Head of caudate nucleus (tissue), 42 donors: ENCODE measurements around the gene ATAD3A.

ENCODE experiments used
- DNase-seq, 42 donors: peaks; one replicate each; pipeline versions ENCODE4 v3.0.0 to v3.0.0-alpha.2; 2020 to 2021; ENCODE audit warnings: mixed read lengths in 7 of 42
- intact Hi-C: fragments of 100-400 bp; cut with DNase I; formaldehyde crosslinking; loops from one replicate; pipeline ENCODE4 v1.15.0; 2022

ATAD3A gene

DNA sequence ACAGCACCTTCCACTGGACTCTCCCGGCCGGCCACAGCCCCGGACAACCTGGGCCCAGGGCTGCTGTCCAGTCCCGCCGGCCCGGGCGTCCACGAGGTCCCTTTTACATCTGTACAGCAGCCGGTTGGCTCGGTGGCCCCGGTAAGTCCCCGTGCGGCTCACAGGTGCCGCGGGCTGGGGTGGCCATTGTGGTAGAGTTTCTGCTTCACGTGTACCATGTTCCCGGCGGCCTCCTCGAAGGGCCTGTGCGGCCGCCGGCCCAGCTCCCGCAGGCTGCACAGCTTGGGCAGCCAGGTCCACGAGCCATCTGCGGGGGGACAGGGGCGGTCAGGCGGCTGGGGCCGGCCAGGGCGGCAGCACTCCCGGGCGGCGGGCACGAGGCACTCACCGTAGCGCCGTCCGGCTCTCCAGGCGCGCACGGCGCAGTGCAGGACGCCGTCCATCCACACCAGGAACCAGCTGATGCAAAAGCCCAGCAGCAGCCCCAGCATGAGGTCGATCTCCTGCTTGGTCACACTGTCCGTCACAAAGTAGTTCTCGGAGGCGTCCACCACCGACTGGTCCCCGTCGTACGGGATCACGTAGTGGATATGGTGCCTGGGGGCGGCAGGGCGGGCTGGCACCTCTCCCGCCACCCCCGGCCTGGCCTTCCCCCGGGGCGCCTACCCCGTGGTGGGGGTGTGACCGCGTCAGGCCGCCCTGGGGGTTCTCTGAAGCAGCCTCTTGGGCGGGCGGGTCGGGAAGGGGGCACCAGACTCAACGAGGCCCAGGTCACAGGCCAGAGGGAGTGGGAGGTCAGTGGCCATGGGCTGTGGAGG lies 23.4 kb downstream of the ATAD3A start:
- DNase-seq, result no peak
- intact Hi-C loops, result no loop called here

DNA sequence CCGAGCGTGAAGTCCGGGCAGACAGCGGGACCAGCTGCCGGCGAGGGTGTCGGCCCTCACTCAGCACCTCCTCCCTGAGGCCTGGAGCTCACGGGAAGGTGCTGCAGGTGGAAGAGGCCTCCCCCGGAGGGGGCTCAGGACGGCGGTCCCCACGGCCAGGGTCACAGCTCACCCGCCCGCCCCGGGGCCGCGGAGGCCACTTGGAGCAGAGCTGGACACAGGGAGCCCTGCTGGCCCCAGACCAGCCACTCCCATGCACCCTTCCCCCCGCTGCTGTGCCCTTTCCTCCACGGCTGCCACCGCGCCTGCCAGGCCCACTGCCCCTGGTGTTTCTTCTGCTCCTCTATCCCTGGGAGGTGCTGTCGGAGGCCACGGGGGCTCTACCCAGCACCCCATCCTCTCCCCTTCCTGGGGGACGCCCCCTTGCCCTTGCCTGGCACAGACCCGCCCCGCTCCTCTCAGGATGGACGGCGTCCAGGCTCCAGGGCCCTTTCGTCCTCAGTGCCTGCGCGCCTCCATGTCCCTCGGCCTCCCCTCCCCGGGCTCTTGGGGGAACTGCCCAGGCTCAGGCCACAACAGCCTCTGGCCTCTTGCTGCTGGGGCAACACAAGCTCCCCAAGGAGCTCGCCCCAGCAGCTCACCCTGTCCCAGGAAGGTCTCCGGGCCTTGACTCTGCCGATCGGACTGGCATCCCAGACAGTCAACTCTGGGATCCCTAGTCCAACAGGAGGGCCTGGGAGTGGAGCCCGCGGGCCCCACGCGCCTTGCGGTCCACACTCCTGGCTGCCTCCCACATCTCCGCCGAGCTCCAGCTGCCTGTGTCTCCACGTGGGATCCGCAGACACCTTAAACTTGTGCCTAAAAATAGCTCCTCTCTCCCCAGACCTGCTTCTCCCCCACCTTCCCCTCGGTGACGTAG lies 24.3 kb downstream of the ATAD3A start:
- intact Hi-C loops, result no loop called here

DNA sequence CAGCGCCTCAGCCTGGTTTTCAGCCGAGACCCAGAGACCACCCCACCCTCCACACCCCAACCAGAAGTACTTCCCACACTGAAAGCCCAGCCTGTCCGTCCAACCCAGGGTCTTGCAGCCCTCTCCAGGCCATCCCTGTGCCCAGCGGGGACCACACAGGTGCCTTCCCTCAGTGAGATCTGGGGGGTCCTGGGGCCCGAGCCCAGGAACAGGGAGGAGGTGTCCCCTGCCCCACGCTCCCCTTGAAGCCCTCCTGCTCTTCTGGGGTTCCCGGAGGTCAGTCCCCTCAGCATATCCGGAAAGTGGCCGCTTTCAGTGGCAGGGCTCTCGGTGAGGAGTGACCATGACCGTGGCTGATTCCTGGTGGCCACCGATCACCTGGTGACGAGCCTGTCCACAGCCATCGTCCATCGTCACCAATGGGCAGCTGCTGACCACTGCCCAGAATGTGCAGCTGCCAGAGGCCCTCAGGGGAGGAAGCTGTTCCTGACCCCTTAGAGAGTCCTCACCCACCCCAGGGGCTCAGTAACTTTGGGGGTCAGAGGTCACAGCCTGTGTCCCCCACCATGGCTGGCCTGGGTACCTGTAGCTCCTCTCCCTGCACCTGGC lies 25.1 kb downstream of the ATAD3A start:
- no peak for DNase-seq
- intact Hi-C loops, result no loop called here

More for the DNA sequence above, 24.3 kb downstream of the ATAD3A start:
- peak; percentile 40 to 90 (median 70) for DNase-seq

DNA sequence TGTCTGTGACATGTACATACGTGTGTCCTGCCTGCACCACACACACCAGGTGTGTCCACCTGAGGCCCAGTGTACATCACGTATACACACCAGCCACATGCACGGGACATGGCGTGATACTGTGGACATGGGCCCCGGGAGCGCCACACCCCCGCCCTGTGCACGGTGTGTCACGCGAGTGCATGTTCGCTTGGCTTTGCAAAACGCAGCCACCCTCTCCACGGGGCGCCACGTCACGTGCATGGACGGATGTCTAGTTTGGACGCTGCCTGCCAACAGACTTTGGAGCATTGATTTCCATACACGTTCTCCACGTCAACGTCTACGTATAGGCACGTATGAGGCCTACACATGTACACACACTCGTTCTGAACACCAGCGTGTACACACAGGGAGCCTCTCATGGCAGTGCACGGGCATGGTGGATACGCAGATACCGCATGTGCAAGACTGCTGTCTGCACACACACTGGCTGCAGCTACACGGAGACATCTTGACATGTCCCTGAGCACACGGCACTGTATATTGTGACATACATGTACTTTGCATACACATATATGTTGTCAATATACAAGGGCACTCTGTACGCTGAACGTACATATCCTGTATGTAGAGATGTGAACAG lies 25.8 kb downstream of the ATAD3A start:
- DNase-seq, result no peak
- intact Hi-C loops, result no loop called here

DNA sequence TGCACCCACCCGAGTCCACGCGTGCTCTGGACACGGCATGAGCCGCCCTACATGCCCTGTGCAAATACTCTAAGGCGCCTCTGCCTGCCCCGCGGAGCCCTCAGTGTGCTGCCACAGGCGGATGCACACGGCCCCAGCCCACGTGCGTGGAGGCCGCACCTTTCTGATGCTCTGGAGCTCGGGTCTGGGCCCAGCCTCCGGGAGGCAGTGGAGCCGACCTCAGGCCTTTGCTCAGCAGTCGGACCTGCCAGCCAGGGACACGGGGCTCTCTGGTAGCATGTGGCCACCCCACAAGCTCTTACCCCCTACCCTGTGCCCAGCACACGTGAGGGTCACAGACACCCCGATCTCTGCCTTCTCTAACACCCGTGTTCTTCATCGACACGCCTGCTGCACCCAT lies 26.4 kb downstream of the ATAD3A start:
- intact Hi-C loops, result no loop called here
- DNase-seq, result no peak

DNA sequence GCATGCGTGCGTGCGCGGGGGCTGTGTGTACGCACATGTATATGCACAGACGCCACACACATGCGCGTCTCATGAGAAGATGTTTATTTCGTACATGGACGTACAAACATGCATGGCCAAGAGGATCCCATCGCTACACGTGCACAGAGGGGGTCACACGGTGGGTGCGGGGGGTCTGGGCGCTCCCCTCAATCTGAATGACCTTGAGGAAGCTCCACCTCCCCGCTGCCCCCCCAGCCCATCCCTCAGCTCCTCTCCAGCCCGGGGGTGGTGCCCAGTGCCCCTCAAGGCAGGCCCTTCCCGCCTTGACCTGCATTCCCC lies 27.0 kb downstream of the ATAD3A start:
- intact Hi-C loops, result no loop called here

DNA sequence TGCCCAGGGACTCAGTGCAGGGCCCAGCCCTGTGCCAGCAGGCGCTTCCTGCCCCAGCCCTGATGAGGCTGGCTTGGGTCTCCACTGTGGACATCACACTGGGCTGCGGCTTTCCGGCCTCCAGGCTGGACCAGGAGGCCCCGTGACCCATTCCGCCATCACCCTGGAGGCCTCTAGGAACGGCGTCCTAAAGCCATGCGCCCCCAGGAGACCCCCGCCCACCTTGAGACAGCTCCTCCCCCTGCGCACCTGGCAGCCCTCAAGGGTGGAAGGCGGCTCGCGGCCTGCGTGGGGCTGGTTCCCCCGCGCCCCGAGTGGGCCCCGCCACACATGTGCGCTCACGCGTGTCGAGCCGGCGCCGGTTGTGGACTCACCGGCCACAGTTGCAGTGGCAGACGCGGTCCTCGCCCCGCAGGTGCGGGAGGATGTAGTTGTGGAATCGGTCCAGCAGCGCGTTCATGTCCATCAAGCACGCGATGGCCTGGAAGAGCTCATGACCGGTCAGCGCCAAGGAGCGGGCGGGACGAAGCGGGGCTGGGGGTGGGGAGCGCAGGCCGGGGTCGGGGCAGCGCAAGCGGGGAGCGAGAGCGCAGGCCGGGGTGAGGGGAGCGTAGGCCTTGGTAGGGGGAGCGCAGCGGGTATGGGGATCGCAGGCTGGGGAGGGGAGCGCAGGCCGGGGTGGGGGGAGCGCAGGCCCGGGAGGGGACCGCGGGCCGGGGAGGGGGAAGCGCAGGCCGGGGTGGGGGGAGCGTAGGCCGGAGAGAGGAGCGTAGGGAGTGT lies 27.5 kb downstream of the ATAD3A start:
- intact Hi-C loops, result no loop called here
- peak in 10 of 42 donors; percentile 20 to 50 (median 34) for DNase-seq

More for the DNA sequence above, 27.0 kb downstream of the ATAD3A start:
- no peak for DNase-seq

DNA sequence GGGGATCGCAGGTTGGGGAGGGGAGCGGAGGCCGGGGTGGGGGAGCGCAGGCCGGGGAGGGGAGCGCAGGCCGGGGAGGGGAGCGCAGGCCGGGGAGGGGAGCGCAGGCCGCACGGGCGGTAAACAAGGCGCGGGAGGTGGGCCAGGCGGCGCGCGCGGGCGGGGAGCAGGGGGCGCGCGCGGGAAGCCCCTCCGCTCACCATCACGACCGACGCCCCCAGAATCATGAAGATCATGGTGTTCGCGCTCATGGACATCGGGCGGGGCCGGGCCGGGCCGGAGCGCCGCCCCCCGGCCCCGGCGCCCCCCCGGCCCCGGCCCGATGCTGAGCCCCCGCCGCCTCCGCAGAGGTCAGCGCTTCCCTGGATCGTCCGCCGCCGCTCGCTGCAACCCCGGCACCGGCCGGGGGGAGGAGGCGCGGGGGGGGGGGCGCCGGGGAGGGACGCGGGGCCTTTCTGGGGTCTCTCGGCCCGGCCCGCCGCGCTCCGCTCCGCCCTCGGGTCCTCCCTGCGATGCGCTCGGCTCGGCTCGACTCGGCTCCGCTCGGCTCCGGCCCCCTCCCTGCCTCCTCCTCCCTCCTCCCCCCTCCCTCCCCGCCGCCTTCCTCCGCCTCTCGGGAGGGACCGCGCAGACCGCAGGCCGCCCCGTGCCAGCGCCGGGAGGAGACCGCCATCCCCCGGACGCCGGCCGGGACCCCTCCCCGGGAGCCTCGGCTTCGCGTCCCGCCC lies 28.3 kb downstream of the ATAD3A start, which contains the start of gene TMEM240:
TMEM240 (minus strand) TSS at position 535 of the 728 bp plus-strand sequence; CDS start at position 257, 278 bp downstream.
- intact Hi-C loops, result no loop called here
- peak; percentile 51 to 94 (median 85) for DNase-seq

DNA sequence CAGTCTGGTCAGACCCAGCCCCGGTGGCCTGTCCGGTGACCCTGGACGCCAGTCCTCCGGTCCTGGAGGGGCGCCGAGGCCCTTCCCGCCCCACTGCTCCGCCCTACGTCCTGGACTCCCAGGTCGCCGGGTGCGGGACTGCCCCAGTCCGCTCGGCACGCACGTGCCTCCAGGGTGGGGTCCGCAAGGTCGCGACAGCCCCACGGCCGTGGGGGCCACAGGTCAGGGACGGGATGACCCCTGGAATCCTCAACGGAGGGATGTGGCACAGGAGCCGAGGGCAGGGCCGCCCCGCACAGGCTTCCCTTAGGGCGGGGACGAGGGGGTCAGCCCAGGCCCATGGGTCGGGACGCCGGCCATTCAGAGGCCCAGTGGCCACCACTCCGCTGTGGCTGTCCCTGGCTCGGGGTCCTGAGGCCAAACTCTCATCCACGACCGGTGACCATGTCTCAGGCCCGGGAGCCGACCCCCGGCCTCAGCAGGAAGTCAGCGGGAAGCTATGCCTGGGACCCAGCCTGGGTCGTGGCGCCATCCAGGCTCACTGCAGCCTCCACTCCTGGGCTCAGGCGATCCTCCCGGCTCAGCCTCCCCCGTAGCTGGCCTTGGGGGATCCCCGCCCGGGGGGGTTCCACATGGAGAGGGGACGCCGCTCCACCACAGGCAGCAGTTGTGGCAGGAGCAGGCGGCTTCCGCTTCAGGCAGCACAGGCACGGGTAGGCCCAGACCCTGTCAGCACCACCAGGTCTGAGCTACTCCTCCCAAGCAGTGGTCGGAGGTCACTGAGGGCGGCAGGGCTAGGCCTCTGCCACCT lies 29.1 kb downstream of the ATAD3A start:
- DNase-seq, result no peak
- intact Hi-C loops, result no loop called here

DNA sequence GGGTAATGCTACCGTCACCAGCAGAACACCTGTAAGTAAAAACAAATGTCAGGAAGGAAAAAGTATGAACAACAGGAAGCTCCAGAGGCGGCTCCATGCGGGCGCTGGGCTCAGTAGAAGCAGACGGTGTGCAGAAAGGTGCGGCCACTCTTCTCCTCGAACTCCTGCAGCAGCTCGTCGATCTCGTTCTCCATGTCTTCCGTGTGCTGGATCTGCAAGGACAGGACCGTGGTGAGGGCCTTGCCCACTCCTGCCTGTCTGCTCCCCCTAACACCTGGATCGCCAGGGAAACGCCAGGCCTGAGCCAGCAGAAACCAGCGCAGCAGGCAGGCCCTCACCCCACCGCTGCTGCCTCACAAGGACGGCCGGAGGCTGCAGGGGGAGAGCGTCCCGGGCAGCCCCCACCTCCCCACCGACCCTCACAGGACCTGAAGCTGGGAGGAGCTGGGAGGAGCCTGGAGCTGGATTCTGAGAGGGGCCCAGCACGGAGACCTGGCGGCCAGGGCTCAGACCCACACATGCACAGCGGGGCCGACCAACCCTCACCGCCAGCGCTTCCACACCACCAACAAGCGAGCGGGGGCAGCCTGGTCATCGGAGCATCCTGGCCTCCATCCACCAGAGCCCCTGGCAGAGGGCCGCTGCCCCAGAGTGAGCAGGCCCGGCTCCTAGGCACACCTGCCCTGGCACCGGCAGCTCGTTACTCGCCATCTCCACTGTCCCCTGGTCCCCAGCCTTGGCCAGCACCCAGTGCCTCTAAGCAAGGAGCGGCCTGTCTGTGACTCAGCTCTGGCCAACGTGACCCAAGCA lies 30.2 kb downstream of the ATAD3A start:
- intact Hi-C loops, result no loop called here
- DNase-seq, result no peak

DNA sequence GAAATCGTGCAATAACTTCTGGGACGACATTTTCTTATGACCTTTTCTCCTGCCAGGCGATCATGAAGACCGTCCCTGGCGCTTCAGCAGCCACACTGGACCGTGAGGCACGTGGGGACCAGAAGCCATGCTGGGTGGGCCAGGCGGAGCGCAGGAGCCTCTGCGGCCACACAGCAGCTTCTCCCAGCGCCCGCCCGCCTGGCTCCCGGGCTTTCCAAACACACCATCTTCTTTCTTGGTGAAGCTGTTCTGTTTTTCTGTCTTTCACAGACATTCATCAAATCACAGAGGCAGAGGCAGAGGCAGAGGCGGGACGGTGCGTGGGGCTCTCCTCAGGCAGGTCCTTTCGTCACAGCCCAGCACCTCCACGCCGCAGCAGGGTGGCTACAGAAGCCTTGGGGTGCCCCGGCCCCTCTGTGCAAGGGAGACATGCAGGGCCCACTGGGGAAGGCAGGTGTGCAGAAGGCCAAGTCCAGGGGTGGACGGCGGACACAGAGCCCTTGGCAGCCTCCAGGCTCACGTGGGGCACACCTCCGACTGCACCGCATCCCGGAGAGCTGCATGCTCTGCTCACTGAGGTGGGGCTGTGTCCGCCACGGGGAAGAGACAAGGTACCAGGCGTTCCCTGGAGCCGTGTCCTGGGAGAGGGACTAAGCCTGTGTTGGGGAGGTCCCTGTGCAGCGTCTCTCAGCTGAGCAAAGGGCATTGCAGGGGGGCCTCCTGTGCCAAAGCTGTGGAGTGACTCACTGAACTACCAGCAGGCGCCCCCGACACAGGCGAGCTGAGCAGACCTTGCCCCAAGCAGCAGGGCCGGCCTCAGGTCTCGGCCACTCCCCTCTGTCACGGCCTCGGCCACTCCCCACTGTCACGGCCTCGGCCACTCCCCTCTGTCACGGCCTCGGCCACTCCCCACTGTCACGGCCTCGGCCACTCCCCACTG lies 31.1 kb downstream of the ATAD3A start:
- intact Hi-C loops, result no loop called here
- peak in 18 of 42 donors; percentile 27 to 71 (median 54) for DNase-seq

DNA sequence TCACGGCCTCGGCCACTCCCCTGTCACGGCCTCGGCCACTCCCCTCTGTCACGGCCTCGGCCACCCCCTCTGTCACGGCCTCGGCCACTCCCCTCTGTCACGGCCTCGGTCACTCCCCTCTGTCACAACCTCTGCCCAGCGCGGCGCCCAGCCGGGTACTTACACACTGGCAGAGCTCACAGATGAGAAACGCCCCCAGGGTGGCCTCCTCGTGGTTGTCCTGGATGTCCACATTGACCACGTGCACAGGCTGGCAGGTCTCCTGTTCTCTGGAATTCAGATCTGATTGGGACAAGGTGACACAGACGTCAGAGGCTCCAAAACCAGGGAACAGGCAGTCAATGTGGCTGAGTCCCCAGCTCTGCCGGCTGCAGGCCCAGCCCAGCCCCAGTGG lies 31.7 kb downstream of the ATAD3A start:
- DNase-seq, result no peak
- intact Hi-C loops, result no loop called here

DNA sequence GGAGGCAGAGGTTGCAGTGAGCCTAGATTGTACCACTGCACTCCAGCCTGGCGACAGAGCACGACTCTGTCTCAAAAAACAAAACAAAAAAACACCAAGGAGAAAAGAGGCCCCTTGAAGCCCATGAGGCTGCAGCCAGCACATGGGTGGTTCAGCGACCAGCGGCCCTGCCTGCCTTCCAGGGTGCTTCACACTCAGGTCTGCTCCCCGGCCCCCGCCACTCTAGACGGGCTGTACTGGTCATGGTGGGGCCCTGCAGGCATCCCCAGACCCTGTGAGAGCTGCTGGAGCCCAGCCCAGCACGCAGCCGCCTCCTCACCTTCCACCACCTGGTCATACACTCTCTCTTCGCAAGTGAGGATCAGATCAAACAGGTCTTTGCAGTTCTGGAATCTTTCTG lies 32.6 kb downstream of the ATAD3A start:
- DNase-seq, result no peak
- intact Hi-C loops, result no loop called here

DNA sequence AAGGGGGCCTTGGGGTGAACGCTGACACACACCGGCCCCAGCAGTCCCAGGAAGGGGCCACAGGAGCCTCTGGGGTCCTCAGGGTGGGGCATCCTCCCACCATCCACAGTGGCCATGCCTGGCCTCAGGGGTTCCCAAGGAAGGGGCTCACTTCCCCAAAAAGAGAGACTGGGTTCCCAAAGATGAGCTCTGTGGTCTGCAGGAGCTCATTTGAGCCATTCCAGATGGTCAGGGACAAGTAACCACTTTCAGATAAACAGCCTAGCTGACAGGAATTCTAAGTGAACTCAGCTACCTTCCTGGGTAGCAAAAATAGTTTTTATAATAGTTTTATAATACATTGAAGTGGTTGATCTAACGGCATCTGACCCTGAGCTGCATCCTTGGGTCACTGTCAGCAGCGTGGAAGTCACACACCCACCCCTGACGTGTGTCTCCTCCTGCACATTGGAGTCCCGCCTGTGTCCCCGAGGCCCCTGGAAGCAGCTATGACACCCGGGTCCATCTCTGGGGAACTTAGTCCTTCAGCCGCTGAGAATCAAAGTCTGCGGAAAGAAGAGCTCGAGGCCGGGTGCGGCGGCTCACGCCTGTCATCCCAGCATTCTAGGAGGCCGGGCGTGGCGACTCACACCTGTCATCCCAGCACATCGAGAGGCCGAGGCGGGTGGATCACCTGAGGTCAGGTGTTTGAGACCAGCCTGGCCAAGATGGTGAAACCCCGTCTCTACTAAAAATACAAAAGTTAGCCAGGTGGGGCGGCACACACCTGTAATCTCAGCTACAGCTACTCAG lies 34.2 kb downstream of the ATAD3A start:
- DNase-seq, result no peak
- intact Hi-C loops, result no loop called here
